ENCODE measurements around the gene ABHD17B.

- TF ChIP-seq CTCF (IDR thresholded peaks at IDR 0.05) = no peak
- no peak for TF ChIP-seq POLR2A (IDR thresholded peaks at IDR 0.05)
Observed at GRCh38 chr9:71918419-71918818, 7.4 kb upstream of the ABHD17B start.

Data from adrenal gland (tissue), 5 donors.